HTR-8/SVneo (cell line): ENCODE measurements around the gene KREMEN1.

Source experiments
- DNase-seq: peaks from one replicate; pipeline ENCODE4 v3.0.0; 2011; ENCODE audit warnings: low spot score, mixed read lengths; ENCODE audit not compliant: insufficient read length
- FAIRE-seq: peaks from 2 replicates; lab custom pipeline; 2011; peaks lifted over from hg19 to GRCh38; lab: Jason Lieb, UNC

Gene KREMEN1

DNA sequence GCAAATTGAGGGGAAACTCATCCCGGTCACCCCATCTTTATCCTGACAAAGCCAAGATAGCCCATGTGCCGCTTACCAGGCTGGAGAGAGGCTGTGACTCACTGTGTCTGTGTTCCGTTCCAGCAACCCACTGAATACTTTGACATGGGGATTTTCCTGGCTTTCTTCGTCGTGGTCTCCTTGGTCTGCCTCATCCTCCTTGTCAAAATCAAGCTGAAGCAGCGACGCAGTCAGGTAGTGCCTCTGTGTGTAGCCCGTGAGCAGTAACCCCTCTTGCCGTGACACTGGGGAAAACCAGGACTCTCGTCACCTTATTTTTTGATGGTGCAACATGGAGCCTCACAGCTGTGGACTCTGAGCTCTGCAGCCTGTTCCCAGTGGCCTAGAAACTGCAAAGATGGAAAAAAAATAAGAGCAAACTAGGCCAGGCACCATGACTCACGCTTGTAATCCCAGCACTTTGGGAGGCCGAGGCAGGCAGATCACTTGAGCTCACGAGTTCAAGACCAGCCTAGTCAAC, 28.1 kb upstream of the KREMEN1 start:
- FAIRE-seq (peak; percentile 48), DNase-seq (peak; percentile 10)

DNA sequence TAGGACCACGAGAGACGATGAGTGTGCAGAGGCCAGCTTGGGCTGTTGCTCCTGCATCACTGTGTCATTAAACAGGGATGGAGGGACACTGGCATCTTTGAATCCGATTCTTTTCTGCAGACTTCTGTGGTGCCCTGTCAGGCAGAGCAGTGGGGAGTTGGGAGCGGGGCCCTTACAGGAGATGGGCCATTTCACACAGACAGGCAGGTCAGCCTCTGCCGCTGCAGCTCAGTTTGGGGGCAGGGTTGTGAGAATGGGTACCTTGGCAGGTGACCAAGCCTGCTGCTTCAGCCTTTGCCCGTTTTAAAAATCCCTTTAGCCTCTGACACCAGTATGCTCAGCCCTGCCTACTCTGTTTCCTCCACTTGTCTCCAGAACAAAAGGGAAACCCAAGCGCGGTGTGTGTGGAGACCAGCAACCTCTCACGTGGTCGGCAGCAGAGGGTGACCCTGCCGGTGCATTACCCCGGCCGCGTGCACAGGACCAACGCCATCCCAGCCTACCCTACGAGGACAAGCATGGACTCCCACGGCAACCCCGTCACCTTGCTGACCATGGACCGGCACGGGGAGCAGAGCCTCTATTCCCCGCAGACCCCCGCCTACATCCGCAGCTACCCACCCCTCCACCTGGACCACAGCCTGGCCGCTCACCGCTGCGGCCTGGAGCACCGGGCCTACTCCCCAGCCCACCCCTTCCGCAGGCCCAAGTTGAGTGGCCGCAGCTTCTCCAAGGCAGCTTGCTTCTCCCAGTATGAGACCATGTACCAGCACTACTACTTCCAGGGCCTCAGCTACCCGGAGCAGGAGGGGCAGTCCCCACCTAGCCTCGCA, 23.8 kb upstream of the KREMEN1 start:
- no peak for DNase-seq
- no peak for FAIRE-seq

DNA sequence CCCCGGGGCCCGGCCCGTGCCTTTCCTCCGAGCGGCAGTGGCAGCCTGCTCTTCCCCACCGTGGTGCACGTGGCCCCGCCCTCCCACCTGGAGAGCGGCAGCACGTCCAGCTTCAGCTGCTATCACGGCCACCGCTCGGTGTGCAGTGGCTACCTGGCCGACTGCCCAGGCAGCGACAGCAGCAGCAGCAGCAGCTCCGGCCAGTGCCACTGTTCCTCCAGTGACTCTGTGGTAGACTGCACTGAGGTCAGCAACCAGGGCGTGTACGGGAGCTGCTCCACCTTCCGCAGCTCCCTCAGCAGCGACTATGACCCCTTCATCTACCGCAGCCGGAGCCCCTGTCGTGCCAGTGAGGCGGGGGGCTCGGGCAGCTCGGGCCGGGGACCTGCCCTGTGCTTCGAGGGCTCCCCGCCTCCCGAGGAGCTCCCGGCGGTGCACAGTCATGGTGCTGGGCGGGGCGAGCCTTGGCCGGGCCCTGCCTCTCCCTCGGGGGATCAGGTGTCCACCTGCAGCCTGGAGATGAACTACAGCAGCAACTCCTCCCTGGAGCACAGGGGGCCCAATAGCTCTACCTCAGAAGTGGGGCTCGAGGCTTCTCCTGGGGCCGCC, 23.1 kb upstream of the KREMEN1 start:
- FAIRE-seq (no peak), DNase-seq (no peak)

- no peak for DNase-seq
- no peak for FAIRE-seq
Observed at GRCh38 chr22:29050457-29050856, 22.4 kb upstream of the KREMEN1 start.

- no peak for DNase-seq
- FAIRE-seq = no peak
Observed at GRCh38 chr22:29053048-29053702, 19.7 kb upstream of the KREMEN1 start.

- DNase-seq (no peak), FAIRE-seq (no peak)
Observed at GRCh38 chr22:29054251-29054767, 18.5 kb upstream of the KREMEN1 start.

DNA sequence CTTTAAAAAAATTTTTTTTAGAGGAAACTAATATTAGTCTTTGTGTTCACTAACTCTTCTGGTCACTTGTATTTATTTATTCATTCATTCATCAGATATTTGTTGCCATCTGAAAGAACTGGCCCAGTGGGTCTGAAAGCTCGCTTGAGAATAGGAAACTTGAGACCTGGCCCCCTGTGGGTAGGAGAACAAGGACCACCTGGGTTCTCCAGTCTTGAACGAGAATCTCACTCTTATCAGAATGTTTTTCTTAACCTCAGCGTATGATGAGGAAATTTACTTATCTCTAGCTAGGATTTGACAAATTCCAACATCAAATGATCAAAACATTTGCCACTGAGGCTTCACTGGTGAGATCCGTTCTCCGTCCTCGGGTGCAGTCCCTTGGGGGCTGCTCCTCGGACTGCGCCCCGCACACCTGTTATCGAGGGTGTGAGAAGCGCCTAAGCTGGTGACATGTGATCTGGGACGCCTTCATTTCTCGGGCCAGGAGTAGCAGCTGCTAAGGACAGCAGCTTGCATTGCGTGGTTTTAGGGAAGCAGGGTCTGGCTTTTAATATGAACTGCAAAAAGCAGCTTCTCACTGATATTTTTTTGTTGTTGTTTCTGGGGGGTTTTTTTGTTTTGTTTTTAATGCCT, 17.5 kb upstream of the KREMEN1 start:
- no peak for DNase-seq
- FAIRE-seq = no peak

- FAIRE-seq = no peak
- DNase-seq = no peak
Observed at GRCh38 chr22:29056472-29056871, 16.4 kb upstream of the KREMEN1 start.

DNA sequence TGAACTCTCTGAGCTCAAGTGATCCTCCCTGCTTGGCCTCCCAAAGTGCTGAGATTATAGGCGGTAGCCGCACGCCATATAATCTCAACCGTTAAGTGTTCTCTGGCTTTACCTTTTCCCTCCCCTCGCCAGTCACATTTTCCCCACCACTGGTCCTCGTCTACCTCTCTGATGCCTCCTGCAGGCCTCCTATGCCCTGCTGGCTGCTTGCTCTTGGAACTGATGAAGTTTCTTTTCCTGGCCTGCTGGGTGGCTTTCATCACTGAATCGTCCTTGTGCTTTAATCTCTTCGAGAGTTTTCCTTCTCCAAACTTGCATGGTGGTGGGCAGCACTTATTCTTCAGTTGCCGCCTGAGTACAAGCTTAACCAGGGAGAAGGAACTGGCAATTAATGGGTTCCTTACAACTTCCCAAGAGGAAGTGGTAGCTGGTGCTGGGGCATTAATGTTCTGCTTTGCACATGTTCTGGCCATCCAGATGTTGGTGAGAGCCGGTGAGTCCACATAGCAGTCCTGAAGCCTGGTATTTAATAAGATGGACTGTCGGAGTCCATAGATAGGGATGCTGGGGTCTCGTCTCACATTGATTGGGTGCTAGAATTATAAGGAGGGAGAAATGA, 12.5 kb upstream of the KREMEN1 start:
- DNase-seq (no peak), FAIRE-seq (no peak)

DNA sequence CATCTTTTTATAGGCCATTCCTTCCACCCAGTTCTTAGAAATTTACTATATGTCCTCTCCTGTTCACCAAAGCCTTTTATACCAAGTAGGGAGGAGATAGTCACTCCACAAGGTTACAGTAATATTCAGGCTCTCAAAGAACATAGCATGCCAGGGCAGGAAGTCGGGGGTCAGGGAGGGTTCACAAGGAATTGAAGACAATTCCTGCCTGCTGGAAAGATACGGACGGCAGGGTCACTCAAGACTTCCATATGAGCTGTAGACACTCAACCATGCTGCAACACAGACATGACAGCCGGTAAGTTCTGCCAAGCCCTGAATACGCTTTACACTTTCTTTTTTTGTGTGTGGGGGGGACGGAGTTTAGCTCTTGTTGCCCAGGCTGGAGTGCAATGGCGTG, 11.9 kb upstream of the KREMEN1 start:
- no peak for DNase-seq

DNA sequence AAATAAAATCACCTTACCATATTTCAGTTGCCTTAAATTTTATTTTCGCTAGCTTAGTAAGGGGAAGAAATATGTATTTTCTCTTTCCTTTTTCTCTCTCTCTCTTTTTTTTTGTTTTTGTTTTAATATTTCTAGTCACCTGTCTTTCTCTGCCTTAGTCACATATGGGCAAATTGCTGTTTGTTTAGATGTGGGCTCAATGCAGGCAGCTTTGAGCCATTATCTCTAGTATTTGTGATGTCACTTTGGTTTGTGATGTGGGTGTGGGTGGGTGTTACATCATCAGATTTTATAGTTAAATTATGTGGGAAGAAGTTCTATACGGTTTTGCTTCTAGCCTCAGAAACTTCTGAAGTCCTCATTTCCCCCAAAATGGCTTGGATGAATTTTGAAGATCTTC, 11.1 kb upstream of the KREMEN1 start, which contains the start of gene C22orf31:
C22orf31 (minus strand) TSS at position 59 of the 400 bp plus-strand sequence; CDS start at position 20, 39 bp downstream.
- DNase-seq (no peak), FAIRE-seq (no peak)

More for the DNA sequence above, 11.9 kb upstream of the KREMEN1 start:
- no peak for FAIRE-seq

DNA sequence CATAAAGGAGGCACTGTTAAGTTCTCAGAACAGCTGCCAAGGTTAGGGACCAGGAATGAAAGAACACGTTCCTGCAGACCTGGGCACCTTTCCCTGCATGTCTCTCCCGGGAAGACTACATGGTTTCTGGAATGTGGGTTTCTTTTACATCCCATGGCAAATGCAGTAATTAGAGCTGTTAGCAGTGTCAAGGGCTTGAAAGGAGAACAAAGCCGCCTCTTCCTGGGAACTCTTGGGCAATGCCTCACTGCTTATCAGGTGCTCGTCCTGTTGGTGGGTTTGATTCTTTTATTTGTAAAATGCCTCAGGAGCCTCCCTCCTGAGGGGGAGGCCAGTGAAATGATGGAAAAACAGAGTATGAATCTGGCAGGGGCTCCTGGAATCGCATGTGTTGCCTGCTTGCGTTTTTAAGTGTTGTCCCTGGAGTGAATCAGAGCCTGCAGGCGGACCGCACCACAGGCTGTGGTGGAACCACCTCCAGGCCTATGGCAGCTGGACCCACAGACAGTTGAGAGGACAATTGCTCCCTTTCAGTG, 10.5 kb upstream of the KREMEN1 start:
- FAIRE-seq (no peak), DNase-seq (no peak)

DNA sequence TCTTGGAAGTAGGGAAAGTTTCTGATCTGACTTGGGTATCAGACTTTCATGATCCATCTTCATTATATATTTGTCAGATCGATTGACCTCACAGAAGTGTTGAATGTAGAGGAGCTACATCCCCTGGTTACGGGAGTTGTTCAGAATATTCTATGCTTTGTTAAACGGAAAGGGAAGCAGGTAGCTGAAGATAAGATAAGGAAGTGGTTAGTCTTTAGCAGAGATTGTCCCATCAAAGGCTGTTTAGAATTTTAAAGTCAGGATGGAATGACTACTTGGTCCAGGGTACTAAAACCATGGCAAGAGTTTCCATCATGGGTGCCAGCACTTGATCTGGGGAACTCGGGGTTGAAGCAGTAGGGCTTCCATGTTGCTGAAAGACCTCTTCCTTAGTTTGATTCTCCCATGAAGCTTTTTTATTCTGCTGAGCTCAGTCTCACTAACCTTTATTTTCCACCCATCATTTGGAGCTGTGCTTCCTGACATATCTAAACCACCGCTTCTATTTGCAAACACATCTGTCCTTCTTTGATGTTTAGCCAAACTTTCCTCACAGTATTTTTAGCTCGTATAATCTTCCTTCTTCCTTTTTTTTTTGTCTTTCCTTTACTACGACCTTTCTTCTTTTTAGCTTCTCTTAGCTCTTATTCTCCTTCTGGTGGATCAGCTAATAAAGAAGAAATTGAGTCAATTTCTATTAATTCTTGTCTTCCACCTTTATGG, 7.2 kb upstream of the KREMEN1 start:
- DNase-seq = no peak
- FAIRE-seq = no peak

- DNase-seq (no peak), FAIRE-seq (no peak)
Observed at GRCh38 chr22:29069463-29069862, 3.4 kb upstream of the KREMEN1 start.

DNA sequence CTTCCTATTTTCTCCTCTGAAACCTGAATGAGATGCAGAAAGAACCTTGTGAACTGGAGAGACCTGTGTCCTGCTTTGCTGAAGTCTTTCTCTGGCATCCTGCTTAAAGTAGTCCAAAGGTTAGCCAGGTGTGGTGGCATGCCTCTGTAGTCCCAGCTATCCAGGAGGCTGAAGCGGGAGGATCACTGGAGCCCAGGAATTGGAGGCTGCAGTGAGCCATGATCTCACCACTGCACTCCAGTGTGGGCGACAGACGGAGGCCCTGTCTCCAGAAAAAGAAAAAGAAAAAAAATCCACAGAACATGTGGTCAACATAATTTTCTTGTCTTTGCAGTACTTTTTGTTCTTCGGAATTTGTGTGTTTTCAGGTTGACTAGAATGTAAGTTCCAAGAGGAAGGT, 2.3 kb upstream of the KREMEN1 start:
- FAIRE-seq (no peak), DNase-seq (no peak)

DNA sequence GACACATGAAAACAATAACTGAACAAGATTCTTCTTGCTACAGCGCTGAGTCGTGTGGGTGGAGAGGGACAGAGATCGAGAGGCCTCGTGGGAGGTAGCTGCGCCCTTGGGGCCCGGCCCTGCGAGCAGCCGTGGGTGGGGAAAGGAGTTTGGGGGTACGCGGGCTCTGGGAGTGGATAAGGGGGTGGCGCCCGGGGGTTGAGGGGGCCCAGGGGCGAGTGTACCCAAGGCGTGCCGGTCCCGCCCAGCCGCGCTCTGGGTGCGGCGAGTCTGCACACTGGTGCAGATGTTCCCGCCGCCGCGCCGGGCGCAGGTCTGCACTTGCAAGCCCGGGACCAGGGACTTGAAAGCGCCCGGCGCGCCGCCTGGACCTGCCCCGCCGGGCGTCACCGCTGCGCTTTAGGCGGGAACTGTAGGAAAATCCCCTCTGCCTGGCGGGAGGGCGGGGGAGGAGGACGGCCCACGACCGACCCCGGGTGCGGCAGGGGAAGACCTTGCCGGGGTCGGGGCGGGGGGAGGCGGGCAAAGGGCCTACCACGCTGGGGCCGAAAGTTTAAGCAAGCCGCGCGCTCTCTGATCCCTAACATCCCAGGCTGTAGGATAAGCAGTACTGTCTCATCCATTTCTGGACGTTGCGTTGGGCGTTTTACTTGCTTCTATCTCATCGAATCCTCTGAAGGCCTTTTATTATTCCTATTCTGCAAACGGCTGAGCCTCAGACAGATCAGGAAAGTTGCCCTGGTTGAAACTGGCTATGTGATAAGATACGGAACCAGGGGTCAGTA, 1.4 kb upstream of the KREMEN1 start:
- DNase-seq (no peak), FAIRE-seq (no peak)

DNA sequence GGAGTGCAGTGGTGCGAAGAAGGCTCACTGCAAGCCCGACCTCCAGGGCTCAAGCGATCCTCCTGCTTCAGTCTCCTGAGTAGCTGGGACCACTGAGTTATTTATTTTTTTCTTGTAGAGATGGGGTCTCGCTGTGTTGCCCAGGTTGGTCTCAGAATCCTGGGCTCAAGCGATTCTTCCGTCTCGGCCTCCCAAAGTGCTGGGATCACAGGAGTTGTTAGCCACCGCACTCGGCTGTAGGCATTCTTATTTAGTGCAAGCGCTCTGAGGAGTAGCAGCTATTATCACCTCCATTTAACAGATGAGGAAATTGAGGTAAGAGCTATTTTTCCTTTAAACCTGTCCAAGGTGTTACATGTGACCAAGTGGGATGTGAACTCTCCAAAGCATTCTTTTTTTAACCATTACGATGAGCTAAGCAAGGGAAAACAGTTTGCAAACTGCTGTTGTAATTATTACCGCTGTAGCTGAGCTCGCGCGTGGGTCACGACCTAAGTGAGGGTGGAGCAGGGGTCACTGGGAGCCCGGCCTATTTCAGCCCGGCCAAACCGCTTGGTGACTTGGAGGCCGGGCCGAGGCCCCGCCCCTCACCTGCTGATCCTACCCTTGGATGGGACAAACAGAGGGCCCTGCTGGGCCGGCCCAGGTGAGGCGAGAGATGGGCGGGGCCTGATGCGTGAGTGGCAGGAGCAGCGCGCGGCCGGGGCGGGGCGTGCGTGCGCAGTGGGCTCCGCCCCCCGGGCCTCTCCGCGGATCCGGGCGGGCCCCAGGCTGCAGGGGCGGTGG, 449 bp upstream of the KREMEN1 start:
- FAIRE-seq (no peak), DNase-seq (peak; percentile 72)
